GM21576 (cell line): ENCODE measurements around the gene DYNC2I2.
A peak's percentile ranks its signal among the peaks of the same experiment; 100 is the strongest.
"Not testable (repeated sequence)": the region's sequence is repeated elsewhere in the genome, so short reads cannot be mapped to it uniquely, and the experiment has no call there.

Experiments used
- ATAC-seq: cut with Tn5 transposase; IDR thresholded peaks from one replicate; pipeline ENCODE4 v1.9.1; 2021; ENCODE audit warnings: mild to moderate bottlenecking, moderate library complexity; ENCODE audit not compliant: unreplicated experiment

Gene DYNC2I2

DNA sequence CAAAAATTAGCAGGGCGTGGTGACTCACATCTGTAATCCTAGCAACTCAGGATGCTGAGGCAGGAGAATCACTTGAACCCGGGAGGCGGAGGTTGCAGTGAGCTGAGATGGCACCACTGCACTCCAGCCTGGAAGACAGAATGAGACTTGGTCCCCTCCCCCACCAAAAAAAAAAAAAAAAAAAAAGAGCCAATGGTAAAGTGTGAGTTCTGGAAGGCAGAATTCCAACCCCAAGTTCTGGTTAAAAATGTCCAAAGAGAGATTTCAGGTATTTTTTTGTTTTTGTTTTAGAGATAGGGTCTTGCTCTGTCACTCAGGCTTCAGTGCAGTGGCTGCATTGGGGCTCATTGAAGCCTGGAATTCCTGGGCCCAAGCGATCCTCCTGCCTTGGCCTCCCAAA lies 30.8 kb upstream of the DYNC2I2 start:
- no peak for ATAC-seq

DNA sequence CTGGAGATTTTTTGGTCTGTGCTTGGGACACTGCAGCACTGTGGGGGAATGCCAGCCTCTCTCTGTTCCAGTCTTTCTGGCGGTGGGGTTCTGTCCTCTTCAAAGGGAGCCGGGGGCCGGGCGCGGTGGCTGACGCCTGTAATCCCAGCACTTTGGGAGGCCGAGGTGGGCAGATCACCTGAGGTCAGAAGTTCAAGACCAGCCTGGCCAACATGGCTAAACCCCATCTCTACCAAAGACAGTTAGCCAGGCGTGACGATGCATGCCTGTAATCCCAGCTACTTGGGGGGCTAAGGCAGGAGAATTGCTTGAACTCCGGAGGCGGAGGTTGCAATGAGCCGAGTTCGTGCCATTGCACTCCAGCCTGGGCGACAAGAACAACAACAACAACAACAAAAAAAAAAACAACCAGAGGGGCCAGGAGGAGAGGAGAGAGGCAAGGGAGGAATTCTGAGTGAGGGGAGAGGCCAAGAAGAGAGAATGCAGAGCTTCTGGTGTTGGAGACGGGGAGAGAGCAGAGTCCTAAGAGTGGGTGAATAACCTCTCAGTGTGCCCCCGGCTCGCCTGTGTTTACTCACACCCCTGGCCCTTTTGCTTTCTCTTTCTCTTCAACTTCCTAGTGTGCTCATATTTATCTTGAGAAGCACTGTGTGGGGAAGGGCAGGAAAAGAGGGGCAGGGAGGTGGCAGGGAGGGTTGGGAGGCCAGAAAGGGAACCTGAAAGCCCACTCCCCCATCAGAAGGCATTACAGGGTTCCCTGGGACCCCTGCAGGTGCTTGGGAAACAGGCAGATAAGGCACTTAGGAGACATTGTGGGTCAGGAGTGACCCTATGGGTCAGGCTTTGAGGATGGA lies 29.2 kb upstream of the DYNC2I2 start:
- ATAC-seq, result no peak

DNA sequence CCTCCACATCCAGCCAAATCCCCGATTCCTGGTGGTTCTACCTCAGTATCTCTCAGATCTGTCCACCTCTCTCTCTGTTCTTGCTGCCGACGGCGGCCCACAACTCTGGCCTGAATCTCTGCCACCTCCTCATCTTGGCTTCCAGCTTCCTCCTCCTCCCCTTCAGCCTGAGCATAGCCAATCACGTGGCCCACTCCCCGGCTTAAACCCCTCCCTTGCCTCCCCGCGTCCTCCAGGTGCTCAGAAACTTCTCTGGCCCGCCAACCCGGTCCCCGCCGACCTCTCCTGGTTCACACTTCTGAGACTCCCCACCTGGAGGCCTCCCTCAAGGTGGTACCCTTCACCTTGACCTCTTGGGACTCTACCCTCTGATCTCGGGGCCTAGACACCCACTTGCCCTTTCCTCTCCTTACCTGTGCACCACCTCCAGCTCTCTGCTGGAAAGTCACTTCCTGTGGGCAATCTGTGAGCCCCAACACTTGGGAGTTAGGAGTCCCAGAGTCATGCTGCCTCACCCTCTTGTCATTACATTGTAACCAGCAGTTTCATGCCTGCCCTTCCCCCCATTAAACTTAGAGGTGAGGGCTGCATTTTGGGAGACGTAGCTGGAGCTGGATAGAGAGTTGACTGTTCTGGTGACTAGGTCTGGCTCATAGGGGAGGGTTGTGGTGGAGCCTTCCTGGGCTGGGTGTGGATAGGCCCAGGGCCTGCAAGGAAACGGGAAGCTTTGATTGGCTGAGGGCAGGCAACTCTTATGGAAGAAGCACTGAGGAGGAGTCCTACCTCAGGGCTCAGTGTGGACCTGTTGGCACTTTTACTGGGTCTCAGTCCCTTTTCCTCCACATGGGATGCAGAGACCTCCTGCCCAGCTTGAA lies 27.9 kb upstream of the DYNC2I2 start:
- peak; percentile 35 for ATAC-seq

DNA sequence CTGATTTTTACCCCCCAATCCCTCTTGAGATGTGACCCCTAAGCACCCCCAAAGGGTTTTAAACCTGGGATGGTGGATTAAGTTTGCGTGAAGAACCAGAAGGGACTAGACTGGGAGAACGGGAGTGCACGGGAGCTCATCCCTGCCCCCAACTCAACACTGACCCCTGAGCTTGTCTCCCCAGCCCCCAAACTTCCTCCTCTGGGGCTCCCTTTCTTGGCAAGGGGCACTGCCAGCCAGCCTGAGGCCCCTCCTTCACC lies 27.3 kb upstream of the DYNC2I2 start:
- ATAC-seq, result peak; percentile 1

DNA sequence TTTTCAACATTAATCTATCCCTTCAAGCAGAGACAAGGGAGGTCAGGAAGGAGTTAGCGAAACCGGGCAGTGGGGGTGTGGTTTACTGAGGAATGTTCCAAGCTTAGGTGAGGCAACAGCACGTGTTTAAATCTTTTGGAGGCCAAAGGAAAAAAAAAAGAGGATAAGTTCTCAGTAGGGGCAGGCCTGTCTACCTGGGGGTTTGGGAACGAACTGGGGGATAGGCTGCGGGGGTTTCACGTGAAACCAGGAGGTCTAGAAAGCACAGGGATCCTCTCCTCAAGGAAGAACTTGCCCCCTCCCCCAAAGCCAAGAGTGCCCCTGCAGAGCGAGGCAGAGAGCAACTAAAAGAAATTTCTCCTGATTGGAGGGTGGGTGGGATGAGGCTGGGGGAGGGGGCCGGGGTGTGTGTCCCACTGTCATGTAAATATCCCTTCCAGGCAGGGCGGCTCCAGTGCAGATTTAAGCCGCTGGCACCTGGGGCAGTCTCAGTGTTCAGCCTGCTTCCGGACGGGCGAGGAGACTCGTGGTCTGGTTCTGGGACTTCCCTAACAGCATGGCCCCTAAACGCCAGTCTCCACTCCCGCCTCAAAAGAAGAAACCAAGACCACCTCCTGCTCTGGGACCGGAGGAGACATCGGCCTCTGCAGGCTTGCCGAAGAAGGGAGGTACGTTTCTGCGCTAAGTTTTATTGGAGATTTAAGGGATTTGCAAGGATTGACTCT lies 26.9 kb upstream of the DYNC2I2 start:
- no peak for ATAC-seq

DNA sequence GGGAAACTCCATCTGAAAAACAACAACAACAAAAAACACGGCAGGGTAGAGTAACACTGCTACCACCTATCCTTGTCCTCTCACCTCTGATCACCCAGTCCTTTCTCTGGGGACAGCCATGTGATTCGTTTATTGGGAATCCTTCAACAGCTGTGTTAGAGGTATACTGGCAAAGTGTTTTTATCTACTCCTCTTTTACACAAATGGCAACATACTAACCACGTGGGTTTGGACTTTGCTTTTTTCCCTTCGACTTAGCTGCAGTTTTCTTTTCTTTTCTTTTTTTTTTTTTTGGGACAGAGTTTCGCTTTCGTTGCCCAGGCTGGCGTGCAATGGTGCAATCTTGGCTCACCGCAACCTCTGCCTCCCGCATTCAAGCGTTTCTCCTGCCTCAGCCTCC lies 21.1 kb upstream of the DYNC2I2 start:
- ATAC-seq, result no peak

DNA sequence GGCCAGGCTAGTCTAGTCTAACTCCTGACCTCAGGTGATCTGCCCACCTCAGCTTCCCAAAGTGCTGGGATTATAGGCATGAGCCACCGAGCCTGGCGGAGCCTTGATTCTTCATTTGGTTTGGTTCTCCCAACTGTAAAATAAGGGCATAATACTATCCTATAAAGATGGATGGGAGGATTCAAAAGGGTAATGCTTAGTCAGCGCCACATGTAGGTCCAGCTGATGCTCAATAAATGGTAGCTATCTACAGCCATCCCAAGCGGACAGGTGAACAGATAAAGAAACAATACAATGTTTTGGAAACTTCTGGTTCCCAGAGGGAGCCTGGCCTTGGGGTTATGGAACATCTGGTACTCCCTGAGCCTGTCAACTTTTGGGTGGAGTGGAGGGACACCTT lies 18.7 kb upstream of the DYNC2I2 start:
- no peak for ATAC-seq

DNA sequence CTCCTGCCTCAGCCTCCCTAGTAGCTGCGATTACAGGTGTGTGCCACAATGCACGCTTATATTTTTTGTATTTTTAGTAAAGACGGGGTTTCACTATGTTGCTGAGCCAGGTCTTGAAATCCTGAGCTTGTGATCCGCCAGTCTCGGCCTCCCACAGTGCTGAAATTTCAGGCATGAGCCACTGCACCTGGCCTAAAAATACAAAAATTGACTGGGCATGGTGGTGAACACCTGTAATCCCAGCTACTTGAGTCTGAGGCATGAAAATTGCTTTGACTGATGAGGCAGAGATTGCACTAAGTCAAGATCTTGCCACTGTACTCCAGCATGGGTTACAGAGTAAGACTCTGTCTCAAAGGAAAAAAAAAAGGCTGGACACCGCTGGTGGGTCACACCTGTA lies 13.1 kb upstream of the DYNC2I2 start:
- ATAC-seq, result no peak

DNA sequence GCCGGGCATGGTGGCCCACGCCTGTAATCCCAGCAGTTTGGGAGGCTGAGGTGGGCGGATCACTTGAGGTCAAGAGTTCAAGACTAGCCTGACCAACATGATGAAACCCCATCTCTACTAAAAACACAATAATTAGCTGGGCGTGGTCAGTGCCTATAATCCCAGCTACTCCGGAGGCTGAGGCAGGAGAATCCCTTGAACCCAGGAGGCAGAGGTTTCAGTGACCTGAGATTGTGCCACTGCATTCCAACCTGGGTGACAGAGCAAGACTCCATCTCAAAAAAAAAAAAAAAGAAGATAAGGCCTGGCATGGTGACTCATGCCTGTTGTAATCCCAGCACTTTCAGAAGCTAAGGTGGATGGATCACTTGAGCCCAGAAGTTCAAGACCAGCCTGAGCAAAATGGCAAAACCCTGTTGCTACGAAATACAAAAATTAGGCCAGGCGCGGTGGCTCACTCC lies 9.9 kb upstream of the DYNC2I2 start:
- ATAC-seq, result not testable (repeated sequence)

DNA sequence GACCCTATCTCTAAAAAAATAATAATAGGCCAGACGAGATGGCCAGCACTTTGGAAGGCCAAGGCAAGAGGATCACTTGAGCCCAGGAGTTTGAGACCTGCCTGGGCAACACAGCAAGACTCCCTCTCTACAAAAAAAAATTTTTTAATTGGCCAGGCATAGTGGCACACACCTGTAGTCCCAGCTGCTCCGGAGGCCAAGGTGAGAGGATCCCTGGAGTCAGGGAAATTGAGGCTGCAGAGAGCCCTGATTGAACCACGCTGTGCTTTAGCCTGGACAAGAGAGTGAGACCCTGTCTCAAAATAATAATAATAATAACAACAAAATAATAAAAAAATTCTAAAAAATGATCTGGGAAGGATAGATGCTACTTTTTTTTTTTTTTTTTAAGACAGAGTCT lies 1.1 kb upstream of the DYNC2I2 start:
- no peak for ATAC-seq

DNA sequence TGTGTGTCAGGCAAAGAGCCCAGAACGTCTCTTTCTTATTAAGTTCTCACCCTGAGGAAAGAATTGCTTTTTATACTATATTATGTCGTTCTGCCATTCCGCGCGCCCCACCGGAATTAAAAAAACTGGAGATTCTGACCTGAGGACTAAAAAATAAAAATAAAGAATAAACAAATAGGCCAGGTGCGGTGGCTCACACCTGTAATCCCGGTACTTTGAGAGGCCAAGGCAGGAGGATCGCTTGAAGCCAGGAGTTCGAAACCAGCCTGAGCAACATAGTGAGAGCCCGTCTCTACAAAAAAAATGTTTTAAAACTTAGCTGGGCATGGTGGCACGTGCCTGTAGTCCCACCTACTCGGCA lies 677 bp upstream of the DYNC2I2 start:
- ATAC-seq, result no peak

DNA sequence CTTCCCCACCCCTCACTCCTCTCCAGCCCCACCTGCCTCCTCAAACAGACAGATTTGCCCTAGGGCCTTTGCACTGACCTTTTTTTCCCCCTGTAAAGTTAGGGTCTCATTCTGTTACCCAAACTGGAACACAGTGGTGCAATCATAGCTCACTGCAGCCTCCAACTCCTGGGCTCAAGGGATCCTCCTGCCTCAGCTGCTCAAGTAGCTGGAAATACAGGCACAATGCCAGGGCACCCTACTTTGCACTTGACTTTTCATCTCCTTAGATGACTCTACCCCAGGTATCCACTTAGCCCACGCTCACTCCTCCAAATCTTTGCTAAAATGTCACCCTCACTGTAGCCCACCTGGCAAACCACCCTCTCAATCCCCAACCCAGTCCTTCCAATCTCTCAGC lies 2.2 kb downstream of the DYNC2I2 start:
- ATAC-seq, result no peak

DNA sequence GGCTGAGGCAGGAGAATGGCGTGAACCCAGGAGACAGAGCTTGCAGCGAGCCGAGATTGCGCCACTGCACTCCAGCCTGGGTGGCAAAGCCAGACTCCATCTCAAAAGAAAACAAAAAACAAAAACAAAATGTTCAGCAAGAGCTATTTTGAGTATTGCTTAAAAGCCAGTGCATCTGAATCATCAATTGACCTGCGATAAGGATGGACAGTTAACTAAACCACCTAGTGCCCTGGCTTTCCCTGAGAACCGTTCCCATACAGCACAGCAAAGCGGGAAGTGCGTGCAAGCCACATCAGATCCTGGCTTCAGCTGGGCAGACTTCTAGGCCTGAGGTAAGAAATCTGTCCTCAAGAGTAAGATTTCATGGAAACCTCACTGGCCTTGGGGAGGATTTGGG lies 2.7 kb downstream of the DYNC2I2 start:
- no peak for ATAC-seq

DNA sequence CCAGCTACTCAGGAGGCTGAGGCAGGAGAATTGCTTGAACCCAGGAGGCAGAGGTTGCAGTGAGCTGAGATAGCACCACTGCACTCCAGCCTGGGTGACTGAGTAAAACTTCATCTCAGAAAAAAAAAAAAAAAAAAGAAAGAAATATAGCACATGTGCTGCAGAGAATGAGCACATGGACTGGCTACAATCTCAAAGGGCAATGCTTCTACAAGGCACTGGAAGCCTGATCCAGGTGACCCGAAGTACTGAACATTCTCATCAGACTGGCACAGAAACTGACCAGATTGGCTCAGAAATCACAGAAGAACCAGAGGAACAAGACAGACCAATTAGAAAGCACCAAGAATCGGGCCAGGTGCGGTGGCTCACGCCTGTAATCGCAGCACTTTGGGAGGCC lies 4.8 kb downstream of the DYNC2I2 start:
- no peak for ATAC-seq

DNA sequence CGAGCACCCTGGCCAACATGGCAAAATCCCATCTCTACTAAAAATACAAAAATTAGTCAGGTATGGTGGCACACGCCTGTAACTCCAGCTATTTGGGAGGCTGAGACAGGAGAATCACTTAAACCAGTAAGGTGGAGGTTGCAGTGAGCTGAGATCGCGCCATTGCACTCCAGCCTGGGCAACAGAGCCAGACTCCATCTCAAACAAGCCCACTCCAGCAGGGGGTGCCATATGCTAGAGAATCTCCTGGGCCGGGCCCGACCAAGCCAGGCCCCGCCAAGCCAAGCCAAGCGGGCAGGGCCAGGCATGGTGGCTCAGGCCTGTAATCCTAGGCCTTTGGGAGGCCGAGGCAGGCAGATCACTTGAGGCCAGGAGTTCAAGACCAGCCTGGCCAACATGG lies 8.4 kb downstream of the DYNC2I2 start:
- not testable (repeated sequence) for ATAC-seq

DNA sequence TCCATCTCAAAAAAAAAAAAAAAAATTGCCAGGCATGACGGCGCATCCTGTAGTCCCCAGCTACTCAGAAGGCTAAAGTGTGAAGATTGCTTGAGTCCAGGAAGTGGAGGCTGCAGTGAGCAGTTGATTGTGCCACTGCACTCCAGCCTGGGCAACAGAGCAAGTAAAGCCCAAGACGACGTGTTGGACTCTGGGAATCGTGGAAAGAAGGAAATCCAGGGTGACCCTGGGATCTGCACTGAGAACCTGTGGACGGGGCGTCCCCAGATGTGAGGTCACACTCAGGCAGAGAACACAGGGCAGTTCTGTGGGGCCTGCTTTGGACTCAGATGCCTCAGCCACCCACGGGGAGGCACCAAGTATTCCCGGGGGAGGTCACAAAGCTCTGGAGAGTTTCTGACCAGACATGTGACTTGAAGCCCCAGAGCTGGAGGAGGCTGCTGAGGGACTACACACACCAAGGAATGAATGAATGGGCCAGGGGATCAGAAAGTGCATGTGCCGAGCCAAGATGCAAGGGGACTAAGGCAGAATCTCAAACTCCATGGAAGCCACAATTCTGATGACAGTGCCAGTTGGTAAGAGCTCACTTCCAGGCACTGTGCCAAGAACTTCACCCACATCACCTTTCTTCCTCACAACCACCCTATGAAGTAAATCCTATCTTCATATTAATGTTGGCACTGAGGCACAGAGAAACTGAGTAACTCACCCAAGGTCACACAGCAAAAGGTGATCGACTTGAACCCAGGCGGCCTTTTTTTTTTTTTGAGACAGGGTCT lies 12.9 kb downstream of the DYNC2I2 start:
- peak; percentile 60 for ATAC-seq

DNA sequence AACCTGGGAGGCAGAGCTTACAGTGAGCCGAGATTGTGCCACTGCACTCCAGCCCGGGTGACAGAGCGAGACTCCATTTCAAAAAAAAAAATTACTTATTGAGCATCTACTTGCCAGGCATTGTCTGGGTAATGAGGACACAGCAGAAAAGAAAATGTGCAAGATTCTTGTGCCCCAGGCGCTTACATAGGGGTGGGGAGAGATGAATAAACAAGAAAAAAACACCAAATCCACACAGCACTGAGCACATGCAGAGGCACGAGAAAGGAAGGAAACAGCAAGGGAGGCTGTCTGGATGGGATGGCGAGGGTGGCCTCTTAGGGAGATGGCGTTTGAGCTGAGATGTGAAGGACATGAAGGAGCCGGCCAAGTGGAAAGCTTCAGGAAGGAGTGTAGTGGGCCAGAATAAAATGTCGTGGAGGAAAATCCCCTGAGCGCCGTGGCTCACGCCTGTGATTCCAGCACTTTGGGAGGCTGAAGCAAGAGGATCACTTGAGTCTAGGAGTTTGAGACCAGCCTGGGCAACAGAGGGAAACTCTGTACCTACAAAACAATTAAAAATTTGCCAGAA lies 13.9 kb downstream of the DYNC2I2 start:
- ATAC-seq, result no peak

DNA sequence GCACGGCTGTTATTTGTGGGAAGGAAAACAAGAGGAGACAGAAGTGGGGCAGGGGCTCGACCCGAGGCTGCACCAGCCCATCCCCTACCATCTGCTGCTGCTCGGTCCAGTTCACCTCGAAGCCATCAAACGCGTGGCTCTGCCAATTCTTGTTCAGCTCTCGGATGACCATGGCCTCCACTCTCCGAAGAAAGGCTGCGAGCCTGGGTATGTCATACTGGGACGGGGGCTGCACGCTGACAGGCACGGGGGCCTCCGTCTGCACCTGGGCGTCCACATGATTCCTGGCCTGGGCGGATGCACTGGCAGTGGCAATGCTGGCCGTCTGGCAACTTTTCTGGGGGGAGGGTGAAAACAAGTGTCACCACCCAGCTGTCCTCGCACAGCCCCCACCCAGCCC lies 16.0 kb downstream of the DYNC2I2 start:
- no peak for ATAC-seq

DNA sequence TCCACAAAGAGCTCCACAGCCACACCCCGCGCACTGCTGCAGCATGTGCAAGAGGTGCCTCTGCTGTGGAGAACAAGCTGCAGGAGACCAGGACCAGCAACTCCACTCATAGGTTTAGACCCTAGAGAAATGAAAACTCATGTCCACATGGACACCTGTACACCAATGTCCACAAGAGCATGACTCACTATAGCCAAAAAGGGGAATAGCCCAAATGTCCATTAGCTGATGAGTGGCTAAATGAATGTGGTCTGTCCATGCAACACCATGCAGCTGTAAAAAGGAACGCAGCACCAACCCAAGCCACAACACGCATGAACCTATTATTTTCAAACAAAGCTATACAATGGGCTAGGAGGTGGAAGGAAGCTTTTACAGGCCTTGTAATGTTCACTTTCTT lies 18.1 kb downstream of the DYNC2I2 start:
- no peak for ATAC-seq

DNA sequence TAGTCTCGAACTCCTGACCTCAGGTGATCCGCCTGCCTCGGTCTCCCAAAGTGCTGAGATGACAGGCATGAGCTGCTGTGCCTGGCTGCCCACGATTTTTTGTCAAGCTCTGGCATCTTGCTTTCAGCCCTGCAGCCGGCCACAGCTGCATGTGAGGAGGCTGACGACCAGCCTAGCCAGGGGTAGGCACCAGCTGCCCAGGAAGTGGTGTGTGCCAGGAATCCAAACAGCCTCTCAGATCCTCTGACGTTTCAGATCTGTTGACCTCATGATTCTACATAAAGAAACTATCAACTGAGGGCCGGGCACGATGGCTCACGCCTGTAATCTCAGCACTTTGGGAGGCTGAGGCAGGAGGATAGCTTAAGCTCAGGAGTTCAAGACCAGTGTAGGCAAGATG lies 19.0 kb downstream of the DYNC2I2 start:
- ATAC-seq, result no peak
